ENCODE results near the gene SENP3.

Gene SENP3

DNA sequence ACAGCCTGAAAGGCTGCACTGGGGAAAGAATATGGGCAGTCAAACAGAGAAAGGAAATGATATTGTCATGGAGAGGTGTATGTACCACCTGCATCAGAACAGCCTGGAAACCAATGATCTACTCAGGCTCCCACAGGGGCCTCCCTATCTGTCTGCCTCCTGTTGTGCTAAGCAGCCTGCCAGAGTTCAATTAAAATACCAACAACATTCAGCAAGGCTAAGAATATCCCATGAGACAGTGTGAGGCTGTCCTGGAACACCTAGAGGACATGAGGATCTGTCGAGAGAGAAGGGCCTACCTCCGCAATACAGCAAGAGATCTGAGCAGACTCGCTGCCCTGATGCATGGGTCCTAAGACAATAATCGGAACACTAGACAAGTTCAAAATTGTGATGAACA is 44.6 kb downstream of the SENP3 start:
- no peak for DNase-seq

- DNase-seq: no peak
Observed at GRCh38 chr17:7610641-7611040, 48.9 kb downstream of the SENP3 start.

DNA sequence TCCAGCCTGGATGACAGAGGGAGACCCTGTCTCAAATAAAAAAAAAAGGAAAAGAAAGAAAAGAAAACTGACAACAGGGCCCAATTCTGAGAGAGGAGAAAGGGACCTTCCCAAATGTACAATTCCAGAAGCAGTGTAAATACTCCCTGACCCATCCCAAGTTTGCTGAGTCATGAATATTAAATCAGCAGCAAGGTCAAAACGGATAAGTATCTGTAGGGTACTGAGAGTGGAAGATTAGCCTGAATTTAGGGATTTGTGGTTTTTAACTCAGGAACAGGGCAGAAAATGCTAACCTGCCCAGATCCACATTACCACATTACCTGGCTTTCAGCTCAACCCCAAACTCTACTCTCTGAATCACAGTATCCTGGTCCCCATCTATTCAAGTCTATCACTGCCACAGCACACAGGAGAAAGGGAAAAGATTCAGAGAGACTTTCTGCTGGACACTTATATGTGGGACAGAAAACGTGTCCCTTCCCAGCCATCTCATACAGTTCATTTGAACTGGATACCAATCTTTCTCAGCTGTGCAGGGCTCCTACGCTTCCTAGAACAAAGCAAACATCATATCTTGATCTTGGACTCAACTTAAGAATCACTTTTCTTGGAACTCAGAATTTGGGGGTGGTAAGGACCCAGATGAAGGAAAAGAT is 50.0 kb downstream of the SENP3 start:
- DNase-seq: no peak

DNA sequence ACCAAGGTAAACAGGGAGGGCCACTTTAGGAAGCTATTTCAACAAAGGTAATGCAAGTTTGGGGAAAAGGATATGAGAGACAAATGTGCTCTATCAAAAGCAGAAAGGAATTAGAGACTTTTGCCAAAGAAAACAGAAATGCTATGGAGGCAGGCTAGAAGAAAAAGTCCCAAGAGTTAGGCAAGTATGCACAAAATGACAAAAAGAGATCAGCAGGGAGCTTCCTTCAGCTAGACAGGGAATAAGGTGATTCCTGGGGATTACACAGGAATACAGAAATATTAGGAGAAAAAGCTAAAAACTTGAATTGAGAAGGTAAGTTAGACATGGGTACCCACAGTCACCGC is 50.5 kb downstream of the SENP3 start:
- no peak for DNase-seq

DNA sequence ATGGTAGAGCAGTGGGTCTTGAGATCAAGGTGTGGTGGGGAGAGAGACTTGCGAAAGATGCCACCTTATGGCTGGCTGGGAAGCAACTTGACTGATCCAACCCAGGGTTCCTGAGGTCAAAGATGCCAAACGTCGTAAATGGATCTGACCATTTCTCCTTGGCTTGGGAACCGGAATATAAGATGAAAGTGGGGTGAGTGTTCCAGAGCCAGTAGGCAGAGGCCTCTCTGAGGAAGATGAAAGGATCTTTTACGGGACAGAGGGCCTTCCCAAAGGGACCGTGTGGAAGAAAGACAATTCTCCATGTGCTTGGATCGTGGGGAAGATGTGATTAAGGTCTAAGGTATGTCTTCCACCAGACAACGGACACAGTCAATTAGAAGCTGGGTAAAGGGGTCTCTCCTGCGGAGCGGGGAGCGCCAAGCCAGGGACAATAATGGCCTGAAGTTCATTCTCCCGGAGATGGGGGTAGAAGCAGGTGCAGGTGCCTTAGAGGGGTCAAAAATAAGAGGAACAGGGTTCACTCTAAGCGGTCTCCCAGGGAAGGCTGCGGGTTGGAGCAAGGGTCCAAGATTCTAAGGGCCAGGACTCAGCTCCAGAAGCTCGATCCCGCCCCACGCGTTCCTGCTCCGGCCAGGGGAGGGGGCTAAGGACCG is 52.2 kb downstream of the SENP3 start:
- DNase-seq: peak; percentile 37

GRCh38 chr17:7614425-7615264 is 52.9 kb downstream of the SENP3 start, which contains the start of gene FXR2:
Gene FXR2, minus strand, starts transcription at chr17:7614897. Its CDS starts 365 bp downstream, at chr17:7614532.
- DNase-seq: peak; percentile 98

DNA sequence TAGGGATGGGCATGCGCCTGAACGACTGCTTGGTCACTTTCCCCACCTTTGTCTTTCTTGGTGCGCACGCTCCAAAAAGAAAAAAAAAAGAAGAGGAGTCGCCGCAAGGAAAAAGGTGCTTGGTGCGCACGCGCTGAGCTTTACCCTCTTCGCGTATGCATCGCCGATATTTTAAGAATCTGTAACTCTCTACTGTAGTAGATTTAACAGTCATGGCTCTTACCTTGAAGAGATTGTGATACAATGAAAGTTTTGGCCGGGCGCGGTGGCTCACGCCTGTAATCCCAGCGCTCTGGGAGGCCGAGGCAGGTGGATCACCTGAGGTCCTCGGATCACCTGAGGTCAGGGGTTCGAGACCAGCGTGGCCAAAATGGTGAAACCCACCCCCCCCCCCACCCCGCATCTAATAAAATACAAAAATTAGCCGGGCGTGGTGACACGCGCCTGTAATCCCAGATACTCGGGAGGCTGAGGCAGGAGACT is 53.6 kb downstream of the SENP3 start:
- DNase-seq: no peak

DNA sequence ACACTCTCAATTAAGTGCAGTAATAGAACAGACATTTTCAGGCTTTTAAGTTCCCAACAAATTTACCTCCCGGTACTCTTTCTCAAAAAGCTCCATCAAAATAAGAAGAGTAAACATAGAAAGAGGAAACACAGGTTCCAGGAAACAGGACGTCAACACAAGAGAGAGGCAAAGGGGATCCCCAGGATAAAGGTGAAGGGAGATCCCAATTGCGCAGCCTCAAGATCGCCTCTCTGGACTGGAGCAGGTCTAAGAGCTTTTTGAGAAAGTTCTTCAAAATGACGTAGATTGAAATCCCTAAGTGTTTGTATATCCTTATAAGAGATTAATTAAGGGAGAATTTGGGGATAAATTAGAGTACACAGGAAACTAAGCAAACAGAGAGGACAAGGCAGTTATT is 56.9 kb downstream of the SENP3 start:
- no peak for DNase-seq

DNA sequence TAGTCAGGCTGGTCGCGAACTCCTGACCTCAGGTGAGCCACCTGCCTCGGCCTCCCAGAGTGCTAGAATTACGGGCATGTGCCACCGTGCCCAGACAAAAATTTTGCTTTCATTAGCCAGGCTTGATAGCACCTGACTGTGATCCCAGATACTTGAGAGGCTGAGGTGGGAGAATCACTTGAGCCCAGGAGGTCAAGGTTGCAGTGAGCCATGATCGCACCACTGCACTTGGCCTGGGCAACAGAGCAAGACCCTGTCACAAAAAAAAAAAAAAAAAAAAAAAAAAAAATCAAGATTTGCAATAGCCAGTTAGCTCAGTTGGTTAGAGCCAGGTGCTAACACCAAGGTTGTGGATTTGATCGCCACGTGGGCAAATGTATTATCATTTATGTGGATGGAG is 59.1 kb downstream of the SENP3 start:
- DNase-seq: no peak
